Measurements from ENCODE around the gene C3orf22.

C3orf22 gene

DNA sequence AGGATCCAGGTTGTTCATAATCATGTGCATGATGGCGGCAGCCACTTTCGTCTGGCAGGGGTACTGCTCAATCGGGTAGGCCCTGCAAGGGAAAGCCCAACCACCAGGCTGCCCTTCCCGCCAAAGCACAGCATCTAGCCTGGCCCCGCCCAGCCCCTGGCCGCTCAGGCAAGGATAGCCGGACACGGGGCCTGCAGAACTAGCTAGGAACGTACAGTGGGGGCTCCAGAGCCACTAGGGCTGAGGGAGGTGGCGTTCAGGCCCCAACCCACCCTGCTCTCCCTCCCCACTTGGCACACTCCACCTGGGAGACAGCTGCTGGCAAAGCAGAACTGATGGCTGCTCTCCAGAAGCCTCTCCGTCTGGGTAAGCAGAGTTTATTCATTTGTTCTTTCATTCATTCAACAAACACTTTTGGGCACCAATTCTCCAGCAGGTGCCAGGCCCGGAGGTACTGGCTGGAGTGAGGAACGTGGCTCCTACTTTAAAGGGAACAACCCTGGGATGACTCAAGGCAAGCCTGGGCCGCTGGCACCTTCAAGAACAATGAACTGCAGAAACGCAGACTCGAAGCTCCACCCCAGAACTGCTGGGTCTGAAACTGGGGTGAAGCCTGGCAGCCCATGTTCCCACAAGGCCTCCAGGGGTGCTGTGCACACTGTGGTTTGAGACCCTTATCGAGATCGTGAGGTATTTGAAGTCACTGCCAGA lies 49.0 kb downstream of the C3orf22 start:
- no peak for DNase-seq (ENCODE audit: low read depth in 1 of 2, low spot score in 1 of 2)
- H3K27ac ChIP-seq (replicated peaks): no peak overlapping the region
- H3K4me3 ChIP-seq (replicated peaks; ENCODE audit: insufficient read depth, low read length): no peak overlapping the region
- TF ChIP-seq, protein P1, sequence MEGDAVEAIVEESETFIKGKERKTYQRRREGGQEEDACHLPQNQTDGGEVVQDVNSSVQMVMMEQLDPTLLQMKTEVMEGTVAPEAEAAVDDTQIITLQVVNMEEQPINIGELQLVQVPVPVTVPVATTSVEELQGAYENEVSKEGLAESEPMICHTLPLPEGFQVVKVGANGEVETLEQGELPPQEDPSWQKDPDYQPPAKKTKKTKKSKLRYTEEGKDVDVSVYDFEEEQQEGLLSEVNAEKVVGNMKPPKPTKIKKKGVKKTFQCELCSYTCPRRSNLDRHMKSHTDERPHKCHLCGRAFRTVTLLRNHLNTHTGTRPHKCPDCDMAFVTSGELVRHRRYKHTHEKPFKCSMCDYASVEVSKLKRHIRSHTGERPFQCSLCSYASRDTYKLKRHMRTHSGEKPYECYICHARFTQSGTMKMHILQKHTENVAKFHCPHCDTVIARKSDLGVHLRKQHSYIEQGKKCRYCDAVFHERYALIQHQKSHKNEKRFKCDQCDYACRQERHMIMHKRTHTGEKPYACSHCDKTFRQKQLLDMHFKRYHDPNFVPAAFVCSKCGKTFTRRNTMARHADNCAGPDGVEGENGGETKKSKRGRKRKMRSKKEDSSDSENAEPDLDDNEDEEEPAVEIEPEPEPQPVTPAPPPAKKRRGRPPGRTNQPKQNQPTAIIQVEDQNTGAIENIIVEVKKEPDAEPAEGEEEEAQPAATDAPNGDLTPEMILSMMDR (IDR thresholded peaks at IDR 0.05; ENCODE audit: insufficient read depth, low read length): no peak
- TF ChIP-seq, protein P2, sequence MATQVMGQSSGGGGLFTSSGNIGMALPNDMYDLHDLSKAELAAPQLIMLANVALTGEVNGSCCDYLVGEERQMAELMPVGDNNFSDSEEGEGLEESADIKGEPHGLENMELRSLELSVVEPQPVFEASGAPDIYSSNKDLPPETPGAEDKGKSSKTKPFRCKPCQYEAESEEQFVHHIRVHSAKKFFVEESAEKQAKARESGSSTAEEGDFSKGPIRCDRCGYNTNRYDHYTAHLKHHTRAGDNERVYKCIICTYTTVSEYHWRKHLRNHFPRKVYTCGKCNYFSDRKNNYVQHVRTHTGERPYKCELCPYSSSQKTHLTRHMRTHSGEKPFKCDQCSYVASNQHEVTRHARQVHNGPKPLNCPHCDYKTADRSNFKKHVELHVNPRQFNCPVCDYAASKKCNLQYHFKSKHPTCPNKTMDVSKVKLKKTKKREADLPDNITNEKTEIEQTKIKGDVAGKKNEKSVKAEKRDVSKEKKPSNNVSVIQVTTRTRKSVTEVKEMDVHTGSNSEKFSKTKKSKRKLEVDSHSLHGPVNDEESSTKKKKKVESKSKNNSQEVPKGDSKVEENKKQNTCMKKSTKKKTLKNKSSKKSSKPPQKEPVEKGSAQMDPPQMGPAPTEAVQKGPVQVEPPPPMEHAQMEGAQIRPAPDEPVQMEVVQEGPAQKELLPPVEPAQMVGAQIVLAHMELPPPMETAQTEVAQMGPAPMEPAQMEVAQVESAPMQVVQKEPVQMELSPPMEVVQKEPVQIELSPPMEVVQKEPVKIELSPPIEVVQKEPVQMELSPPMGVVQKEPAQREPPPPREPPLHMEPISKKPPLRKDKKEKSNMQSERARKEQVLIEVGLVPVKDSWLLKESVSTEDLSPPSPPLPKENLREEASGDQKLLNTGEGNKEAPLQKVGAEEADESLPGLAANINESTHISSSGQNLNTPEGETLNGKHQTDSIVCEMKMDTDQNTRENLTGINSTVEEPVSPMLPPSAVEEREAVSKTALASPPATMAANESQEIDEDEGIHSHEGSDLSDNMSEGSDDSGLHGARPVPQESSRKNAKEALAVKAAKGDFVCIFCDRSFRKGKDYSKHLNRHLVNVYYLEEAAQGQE (IDR thresholded peaks at IDR 0.05; ENCODE audit: insufficient replicate concordance, low read depth): no peak
- TF ChIP-seq POLR2AphosphoS5 (IDR thresholded peaks at IDR 0.05; ENCODE audit: low read depth) (no peak), GABPA (IDR thresholded peaks at IDR 0.05; ENCODE audit: low read depth) (no peak), SPI1 (IDR thresholded peaks at IDR 0.05; ENCODE audit: borderline replicate concordance, low read depth) (no peak)
- no peaks in the 10 kb centered on the region for H3K27me3 ChIP-seq (ENCODE audit: insufficient read depth, poor library complexity, severe bottlenecking)

DNA sequence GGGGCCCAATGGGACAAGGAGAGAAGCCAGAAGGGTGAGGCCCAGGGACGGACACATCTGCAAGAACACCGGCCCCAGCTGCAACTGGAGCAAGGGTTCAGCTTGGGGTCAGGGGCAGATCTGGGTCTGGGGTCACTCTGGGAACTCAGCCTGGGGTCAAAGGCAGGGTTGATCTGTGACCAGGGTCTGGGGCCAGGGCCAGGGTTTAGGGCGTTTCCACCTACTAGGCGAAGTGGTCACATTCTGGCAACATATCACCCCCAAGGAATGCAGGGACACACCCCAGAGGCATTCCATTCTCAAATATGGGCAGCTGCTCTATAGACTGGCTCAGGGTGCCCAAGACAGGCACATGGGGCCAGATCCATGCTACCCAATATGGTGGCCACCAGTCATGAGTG lies 50.2 kb downstream of the C3orf22 start:
- H3K4me3 ChIP-seq (replicated peaks; ENCODE audit: insufficient read depth, low read length): no peak overlapping the region
- H3K27ac ChIP-seq (replicated peaks): no peak overlapping the region
- TF ChIP-seq SPI1 (IDR thresholded peaks at IDR 0.05; ENCODE audit: borderline replicate concordance, low read depth) (no peak), POLR2AphosphoS5 (IDR thresholded peaks at IDR 0.05; ENCODE audit: low read depth) (no peak), GABPA (IDR thresholded peaks at IDR 0.05; ENCODE audit: low read depth) (no peak)
- TF ChIP-seq, protein P2 (IDR thresholded peaks at IDR 0.05; ENCODE audit: insufficient replicate concordance, low read depth): no peak
- TF ChIP-seq, protein P1 (IDR thresholded peaks at IDR 0.05; ENCODE audit: insufficient read depth, low read length): no peak
- no peak for DNase-seq (ENCODE audit: low read depth in 1 of 2, low spot score in 1 of 2)
- no peaks in the 10 kb centered on the region for H3K27me3 ChIP-seq (ENCODE audit: insufficient read depth, poor library complexity, severe bottlenecking)

DNA sequence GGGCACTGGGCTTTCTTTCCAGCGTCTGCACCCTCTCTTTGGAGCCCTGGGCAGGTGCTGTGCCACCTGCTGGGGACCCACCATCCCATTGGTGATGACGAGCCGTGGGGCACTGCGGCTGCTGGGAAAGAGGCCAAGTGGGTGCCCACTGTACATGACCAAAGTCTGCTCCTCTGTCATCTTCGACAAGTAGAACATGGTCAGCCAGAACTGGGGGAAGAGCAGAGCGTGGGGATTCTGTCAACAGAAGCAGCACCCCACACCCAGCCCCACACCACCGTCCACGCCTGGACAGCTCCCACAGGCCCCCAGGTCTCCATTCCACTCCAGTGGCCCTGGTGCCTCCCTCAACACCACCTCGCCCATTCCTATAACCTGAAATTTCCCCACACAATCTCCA lies 50.8 kb downstream of the C3orf22 start:
- no peak overlapping the region for H3K4me3 ChIP-seq (replicated peaks; ENCODE audit: insufficient read depth, low read length)
- no peak overlapping the region for H3K27ac ChIP-seq (replicated peaks)
- TF ChIP-seq SPI1 (IDR thresholded peaks at IDR 0.05; ENCODE audit: borderline replicate concordance, low read depth): no peak
- TF ChIP-seq, protein P2 (IDR thresholded peaks at IDR 0.05; ENCODE audit: insufficient replicate concordance, low read depth): no peak
- no peak for TF ChIP-seq GABPA (IDR thresholded peaks at IDR 0.05; ENCODE audit: low read depth)
- TF ChIP-seq, protein P1 (IDR thresholded peaks at IDR 0.05; ENCODE audit: insufficient read depth, low read length): no peak
- no peak for TF ChIP-seq POLR2AphosphoS5 (IDR thresholded peaks at IDR 0.05; ENCODE audit: low read depth)
- DNase-seq (ENCODE audit: low read depth in 1 of 2, low spot score in 1 of 2): no peak
- H3K27me3 ChIP-seq (ENCODE audit: insufficient read depth, poor library complexity, severe bottlenecking): no peaks in the 10 kb centered on the region
